SK-N-SH (cell line): ENCODE data around the gene ZNF662. TPM values are rescaled to one million over a fixed set of nuclear protein-coding genes. Genes with fewer than 3 reads are reported as not detected.

Experiments
- CTCF ChIA-PET: fragments of 300-600, 350-600 bp; formaldehyde crosslinking; extraction: SDS; loops from one replicate; lab custom pipeline; 2021; lab: Yijun Ruan, JAX
- POLR2A ChIA-PET: fragments of 350-600 bp; sonication (Branson Sonifier 250); formaldehyde crosslinking; extraction: SDS; loops from one replicate; lab custom pipeline; 2020; ENCODE audit warnings: antibody characterized with exemption, inconsistent platforms; lab: Yijun Ruan, JAX
- DNase-seq: peaks from one replicate; pipeline ENCODE4 v3.0.0; 2012
- H2AFZ ChIP-seq: fragments of 200-600 bp; sonication (generic); 2 replicates; pipeline ENCODE4 v1.8.1; 2016; ENCODE audit warnings: antibody characterized with exemption, mild to moderate bottlenecking, low read depth
- H3F3A ChIP-seq: fragments of 200-600 bp; sonication (generic); replicated peaks from 2 replicates; pipeline ENCODE3; 2016; ENCODE audit warnings: antibody characterized with exemption, mild to moderate bottlenecking; ENCODE audit not compliant: insufficient read depth
- H3K27ac ChIP-seq, 2 experiments: fragments of 200-500 bp in 1 of 2; fragments of 200-600 bp in 1 of 2; sonication (Bioruptor generic) in 1 of 2; sonication (generic), shearing (Covaris generic) in 1 of 2; 2 replicates each; pipeline versions ENCODE4 v1.5.1 to v1.6.1; 2014 to 2016; ENCODE audit warnings: low read depth in 2 of 2, inconsistent platforms in 1 of 2, low read length in 1 of 2, mild to moderate bottlenecking in 1 of 2, mixed read lengths in 1 of 2
- H3K27me3 ChIP-seq: fragments of 200-600 bp; sonication (generic), shearing (Covaris generic); 2 replicates; pipeline ENCODE4 v1.6.1; 2016; ENCODE audit warnings: mixed run types; ENCODE audit not compliant: insufficient read depth
- H3K36me3 ChIP-seq, 2 experiments: fragments of 200-500 bp in 1 of 2; fragments of 200-600 bp in 1 of 2; sonication (Bioruptor generic) in 1 of 2; sonication (generic) in 1 of 2; replicated peaks in 1 of 2; 2 replicates each; pipeline versions ENCODE3 to v1.5.1; 2014 to 2016; ENCODE audit warnings: low read length in 1 of 2, mild to moderate bottlenecking in 1 of 2; ENCODE audit not compliant: insufficient read depth in 2 of 2, control insufficient read depth in 1 of 2
- H3K4me1 ChIP-seq, 2 experiments: fragments of 200-500 bp in 1 of 2; fragments of 200-600 bp in 1 of 2; sonication (Bioruptor generic) in 1 of 2; sonication (generic), shearing (Covaris generic) in 1 of 2; 2 replicates each; pipeline versions ENCODE4 v1.5.1 to v1.6.1; 2014 to 2016; ENCODE audit warnings: low read depth in 1 of 2, low read length in 1 of 2, mixed run types in 1 of 2; ENCODE audit not compliant: insufficient read depth in 2 of 2, control insufficient read depth in 1 of 2
- H3K4me2 ChIP-seq: fragments of 200-600 bp; sonication (generic), shearing (Covaris generic); 2 replicates; pipeline ENCODE4 v1.6.1; 2017; ENCODE audit warnings: mixed run types
- H3K4me3 ChIP-seq, 2 experiments: fragments of 200-500 bp in 1 of 2; fragments of 200-600 bp in 1 of 2; sonication (Bioruptor generic) in 1 of 2; sonication (generic), shearing (Covaris generic) in 1 of 2; 2 replicates each; pipeline versions ENCODE4 v1.5.1 to v1.8.1; 2014 to 2016; ENCODE audit warnings: low read depth in 2 of 2, inconsistent platforms in 1 of 2, low read length in 1 of 2, mild to moderate bottlenecking in 1 of 2, mixed read lengths in 1 of 2, moderate library complexity in 1 of 2
- H3K79me2 ChIP-seq: fragments of 200-600 bp; sonication (generic); 2 replicates; pipeline ENCODE4 v1.8.1; 2017; ENCODE audit warnings: mild to moderate bottlenecking; ENCODE audit not compliant: insufficient read depth
- H3K9ac ChIP-seq: fragments of 200-600 bp; sonication (generic); 2 replicates; pipeline ENCODE4 v1.6.1; 2017; ENCODE audit warnings: mixed run types
- H3K9me2 ChIP-seq: fragments of 200-600 bp; sonication (generic); 2 replicates; pipeline ENCODE4 v1.6.1; 2017; ENCODE audit warnings: mixed run types
- H3K9me3 ChIP-seq: fragments of 200-600 bp; sonication (generic); 2 replicates; pipeline ENCODE4 v1.6.1; 2017; ENCODE audit warnings: mixed run types, mild to moderate bottlenecking, moderate library complexity
- H4K20me1 ChIP-seq: fragments of 200-600 bp; sonication (generic); 2 replicates; pipeline ENCODE4 v1.6.1; 2017; ENCODE audit warnings: mild to moderate bottlenecking, mixed run types; ENCODE audit not compliant: insufficient read depth
- EZH2phosphoT487 ChIP-seq: fragments of 200-600 bp; sonication (generic); IDR thresholded peaks from 2 replicates; pipeline ENCODE4 v1.6.1; 2017; ENCODE audit warnings: low read depth, mixed run types, mild to moderate bottlenecking, antibody characterized with exemption, moderate library complexity, borderline replicate concordance
- FOXM1 ChIP-seq: IDR thresholded peaks from 2 replicates; pipeline ENCODE4 v1.4.0; 2012; ENCODE audit warnings: low read depth, mild to moderate bottlenecking
- GABPA ChIP-seq: IDR thresholded peaks from 2 replicates; pipeline ENCODE4 v1.4.0; 2012; ENCODE audit warnings: low read depth, mild to moderate bottlenecking
- IRF3 ChIP-seq: fragments of 150-350 bp; IDR thresholded peaks from 2 replicates; pipeline ENCODE4 v1.6.1; 2016; ENCODE audit warnings: mild to moderate bottlenecking, low read depth, low read length
- MAX ChIP-seq: IDR thresholded peaks from 2 replicates; pipeline ENCODE4 v1.4.0; 2012; ENCODE audit warnings: low read depth
- MXI1 ChIP-seq: IDR thresholded peaks from 2 replicates; pipeline ENCODE4 v1.6.1; 2012; ENCODE audit warnings: mild to moderate bottlenecking, low read depth, low read length, improper control_type of control experiment
- NFIC ChIP-seq: IDR thresholded peaks from 2 replicates; pipeline ENCODE4 v1.4.0; 2012; ENCODE audit warnings: borderline replicate concordance
- POLR2AphosphoS5 ChIP-seq: IDR thresholded peaks from 2 replicates; pipeline ENCODE4 v1.6.1; 2012; ENCODE audit warnings: low read depth, low read length
- RCOR1 ChIP-seq: fragments of 150-350 bp; IDR thresholded peaks from 2 replicates; pipeline ENCODE4 v1.6.1; 2017; ENCODE audit warnings: antibody characterized with exemption, low read length
- RFX5 ChIP-seq: IDR thresholded peaks from 2 replicates; pipeline ENCODE4 v1.6.1; 2012; ENCODE audit warnings: mild to moderate bottlenecking, improper control_type of control experiment, low read length
- SIN3A ChIP-seq: IDR thresholded peaks from 2 replicates; pipeline ENCODE4 v1.6.1; 2012; ENCODE audit warnings: low read depth, mild to moderate bottlenecking, low read length, moderate library complexity, borderline replicate concordance
- TEAD4 ChIP-seq: IDR thresholded peaks from 2 replicates; pipeline ENCODE4 v1.4.0; 2012; ENCODE audit warnings: mild to moderate bottlenecking, borderline replicate concordance; ENCODE audit not compliant: insufficient read depth
- WGBS: methylation state at CpG from one replicate; pipeline ENCODE4 v1.1.6; 2017; ENCODE audit warnings: low lambda C conversion rate; 5-methylcytosine and 5-hydroxymethylcytosine counted together
- polyA plus RNA-seq, 3 experiments: library from polyadenylated mRNA; depleted of rRNA; stranded (reverse); fragments of >200 nt; gene quantifications; 2 replicates each; pipeline ENCODE4 v1.2.3, GENCODE V29; 2012
- TF ChIP-seq, protein P1 (sequence below): IDR thresholded peaks from 2 replicates; pipeline ENCODE4 v1.6.1; 2012; ENCODE audit warnings: mild to moderate bottlenecking, low read depth, low read length, moderate library complexity

Gene ZNF662
- polyA plus RNA-seq, 1 of the 3 experiments (the other 2 are of a cell fraction): 0.30 TPM

- TF ChIP-seq, protein P1, sequence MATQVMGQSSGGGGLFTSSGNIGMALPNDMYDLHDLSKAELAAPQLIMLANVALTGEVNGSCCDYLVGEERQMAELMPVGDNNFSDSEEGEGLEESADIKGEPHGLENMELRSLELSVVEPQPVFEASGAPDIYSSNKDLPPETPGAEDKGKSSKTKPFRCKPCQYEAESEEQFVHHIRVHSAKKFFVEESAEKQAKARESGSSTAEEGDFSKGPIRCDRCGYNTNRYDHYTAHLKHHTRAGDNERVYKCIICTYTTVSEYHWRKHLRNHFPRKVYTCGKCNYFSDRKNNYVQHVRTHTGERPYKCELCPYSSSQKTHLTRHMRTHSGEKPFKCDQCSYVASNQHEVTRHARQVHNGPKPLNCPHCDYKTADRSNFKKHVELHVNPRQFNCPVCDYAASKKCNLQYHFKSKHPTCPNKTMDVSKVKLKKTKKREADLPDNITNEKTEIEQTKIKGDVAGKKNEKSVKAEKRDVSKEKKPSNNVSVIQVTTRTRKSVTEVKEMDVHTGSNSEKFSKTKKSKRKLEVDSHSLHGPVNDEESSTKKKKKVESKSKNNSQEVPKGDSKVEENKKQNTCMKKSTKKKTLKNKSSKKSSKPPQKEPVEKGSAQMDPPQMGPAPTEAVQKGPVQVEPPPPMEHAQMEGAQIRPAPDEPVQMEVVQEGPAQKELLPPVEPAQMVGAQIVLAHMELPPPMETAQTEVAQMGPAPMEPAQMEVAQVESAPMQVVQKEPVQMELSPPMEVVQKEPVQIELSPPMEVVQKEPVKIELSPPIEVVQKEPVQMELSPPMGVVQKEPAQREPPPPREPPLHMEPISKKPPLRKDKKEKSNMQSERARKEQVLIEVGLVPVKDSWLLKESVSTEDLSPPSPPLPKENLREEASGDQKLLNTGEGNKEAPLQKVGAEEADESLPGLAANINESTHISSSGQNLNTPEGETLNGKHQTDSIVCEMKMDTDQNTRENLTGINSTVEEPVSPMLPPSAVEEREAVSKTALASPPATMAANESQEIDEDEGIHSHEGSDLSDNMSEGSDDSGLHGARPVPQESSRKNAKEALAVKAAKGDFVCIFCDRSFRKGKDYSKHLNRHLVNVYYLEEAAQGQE: no peak
- TF ChIP-seq GABPA (no peak), MXI1 (no peak)
- no peaks in the 10 kb centered on the region for H3K9me3 ChIP-seq
- H3K27ac ChIP-seq: no peak overlapping the region
- no peaks in the 10 kb centered on the region for H3K4me1 ChIP-seq
- no peak for DNase-seq
- H3K4me2 ChIP-seq: no peak overlapping the region
- H3K27me3 ChIP-seq: no peaks in the 10 kb centered on the region
- no peak overlapping the region for H3K9ac ChIP-seq
- ChIA-PET CTCF (interaction anchor here (1.5 to 4.8 kb wide), 8 partner anchors 17 to 548 kb away, joined by 3 to 48 read pairs (median 24); partner anchors contain the start of gene GASK1A), POLR2A (no interaction called here)
- H3F3A ChIP-seq: no peaks in the 10 kb centered on the region
- no peak overlapping the region for H3K4me3 ChIP-seq
- no peaks in the 10 kb centered on the region for H3K36me3 ChIP-seq
- H2AFZ ChIP-seq: no peak overlapping the region
- no peaks in the 10 kb centered on the region for H3K79me2 ChIP-seq
- no peaks in the 10 kb centered on the region for H4K20me1 ChIP-seq
- no peaks in the 10 kb centered on the region for H3K9me2 ChIP-seq
- WGBS: 18% methylated on average over 2 of the region's 2 CpGs
Observed at GRCh38 chr3:42963269-42963668, 57.3 kb downstream of the ZNF662 start.

GRCh38 chr3:42964266-42964665 is 58.3 kb downstream of the ZNF662 start:
- Histone ChIP-seq H3K4me3 (no peak overlapping the region), H3K9me2 (no peaks in the 10 kb centered on the region), H3K36me3 (no peaks in the 10 kb centered on the region), H4K20me1 (no peaks in the 10 kb centered on the region), H3K9me3 (no peaks in the 10 kb centered on the region), H2AFZ (no peak overlapping the region), H3K9ac (no peak overlapping the region), H3K27ac (no peak overlapping the region), H3K4me1 (no peaks in the 10 kb centered on the region), H3K27me3 (no peaks in the 10 kb centered on the region), H3K4me2 (no peak overlapping the region), H3F3A (no peaks in the 10 kb centered on the region), H3K79me2 (no peaks in the 10 kb centered on the region)
- TF ChIP-seq POLR2AphosphoS5 (no peak), SIN3A (no peak), TEAD4 (no peak), EZH2phosphoT487 (no peak), FOXM1 (no peak), NFIC (no peak), IRF3 (no peak), RCOR1 (no peak), RFX5 (no peak), MAX (no peak)
- TF ChIP-seq, protein P1: no peak
- no peak for DNase-seq
- WGBS: 35% methylated on average over 4 of the region's 4 CpGs
- POLR2A ChIA-PET: no interaction called here
- CTCF ChIA-PET: interaction anchor here (1.7 to 4.8 kb wide), 6 partner anchors 16 to 547 kb away, joined by 6 to 48 read pairs (median 24); partner anchors contain the start of gene GASK1A
